Stimulated activated CD8-positive, alpha-beta memory T cell treated with anti-CD3 and anti-CD28 coated beads, Interleukin-4, amount 100 ng/mL, for 4 hours (primary cell): Measurements from ENCODE around the gene CPB2.

ENCODE experiments used
- DNase-seq, 2 donors: peaks; one replicate each; pipeline ENCODE4 v3.0.0-alpha.2; 2020; ENCODE audit warnings: low read depth in 2 of 2, low spot score in 1 of 2

The CPB2 gene

GRCh38 chr13:46053162-46054012 lies 51.4 kb downstream of the CPB2 start:
- DNase-seq = no peak

- DNase-seq = peak; percentile 82 to 88
These were observed 52.3 kb downstream of the CPB2 start, which contains the start of gene ZC3H13 for GRCh38 chr13:46052319-46053161. Gene ZC3H13 (minus strand): TSS chr13:46052746. CDS start chr13:46045507, 7,239 bp downstream.

GRCh38 chr13:46051968-46052318 lies 52.9 kb downstream of the CPB2 start:
- no peak for DNase-seq

- DNase-seq = no peak
These were observed 54.1 kb downstream of the CPB2 start for GRCh38 chr13:46050771-46051170.

GRCh38 chr13:46045424-46045823 lies 59.4 kb downstream of the CPB2 start:
- no peak for DNase-seq

GRCh38 chr13:46043647-46044046 lies 61.2 kb downstream of the CPB2 start:
- DNase-seq = no peak

- no peak for DNase-seq
These were observed 63.4 kb downstream of the CPB2 start for GRCh38 chr13:46041419-46041839.

- no peak for DNase-seq
These were observed 64.1 kb downstream of the CPB2 start for GRCh38 chr13:46040763-46041162.

GRCh38 chr13:46039411-46040182 lies 65.2 kb downstream of the CPB2 start:
- no peak for DNase-seq

GRCh38 chr13:46038296-46038695 lies 66.5 kb downstream of the CPB2 start:
- no peak for DNase-seq

- DNase-seq = no peak
These were observed 69.8 kb downstream of the CPB2 start for GRCh38 chr13:46035066-46035465.

GRCh38 chr13:46032341-46032740 lies 72.5 kb downstream of the CPB2 start:
- no peak for DNase-seq

- no peak for DNase-seq
These were observed 73.1 kb downstream of the CPB2 start for GRCh38 chr13:46031581-46032263.

GRCh38 chr13:46025157-46025556 lies 79.7 kb downstream of the CPB2 start:
- no peak for DNase-seq

- DNase-seq = no peak
These were observed 82.4 kb downstream of the CPB2 start for GRCh38 chr13:46022481-46022880.

GRCh38 chr13:46016216-46016615 lies 88.6 kb downstream of the CPB2 start:
- no peak for DNase-seq

- DNase-seq = no peak
These were observed 89.5 kb downstream of the CPB2 start for GRCh38 chr13:46015366-46015765.

GRCh38 chr13:46012404-46012803 lies 92.4 kb downstream of the CPB2 start:
- DNase-seq = no peak

GRCh38 chr13:46010148-46010547 lies 94.7 kb downstream of the CPB2 start:
- no peak for DNase-seq

GRCh38 chr13:46008631-46009030 lies 96.2 kb downstream of the CPB2 start:
- no peak for DNase-seq
